PC-9 (cell line): ENCODE measurements around the gene ERC1.

Experiments
- EZH2 ChIP-seq: fragments of 200-600 bp; sonication (generic); IDR thresholded peaks from 2 replicates; pipeline ENCODE4 v1.8.0; 2017; ENCODE audit warnings: antibody characterized with exemption, low read depth
- TF ChIP-seq, protein P1 (sequence below): fragments of 200-600 bp; sonication (generic); conservative IDR thresholded peaks from 2 replicates; pipeline ENCODE4 v1.6.1; 2017; ENCODE audit warnings: mixed run types, antibody characterized with exemption, mild to moderate bottlenecking, moderate library complexity

- TF ChIP-seq, protein P1, sequence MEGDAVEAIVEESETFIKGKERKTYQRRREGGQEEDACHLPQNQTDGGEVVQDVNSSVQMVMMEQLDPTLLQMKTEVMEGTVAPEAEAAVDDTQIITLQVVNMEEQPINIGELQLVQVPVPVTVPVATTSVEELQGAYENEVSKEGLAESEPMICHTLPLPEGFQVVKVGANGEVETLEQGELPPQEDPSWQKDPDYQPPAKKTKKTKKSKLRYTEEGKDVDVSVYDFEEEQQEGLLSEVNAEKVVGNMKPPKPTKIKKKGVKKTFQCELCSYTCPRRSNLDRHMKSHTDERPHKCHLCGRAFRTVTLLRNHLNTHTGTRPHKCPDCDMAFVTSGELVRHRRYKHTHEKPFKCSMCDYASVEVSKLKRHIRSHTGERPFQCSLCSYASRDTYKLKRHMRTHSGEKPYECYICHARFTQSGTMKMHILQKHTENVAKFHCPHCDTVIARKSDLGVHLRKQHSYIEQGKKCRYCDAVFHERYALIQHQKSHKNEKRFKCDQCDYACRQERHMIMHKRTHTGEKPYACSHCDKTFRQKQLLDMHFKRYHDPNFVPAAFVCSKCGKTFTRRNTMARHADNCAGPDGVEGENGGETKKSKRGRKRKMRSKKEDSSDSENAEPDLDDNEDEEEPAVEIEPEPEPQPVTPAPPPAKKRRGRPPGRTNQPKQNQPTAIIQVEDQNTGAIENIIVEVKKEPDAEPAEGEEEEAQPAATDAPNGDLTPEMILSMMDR: no peak
- TF ChIP-seq EZH2: no peak
These were observed 532.6 kb downstream of the ERC1 start for GRCh38 chr12:1523558-1524050.
